GM13976 (cell line): Measurements from ENCODE around the gene NEK5.

Experiments used
- DNase-seq: peaks from one replicate; pipeline ENCODE4 v3.0.0; 2012; ENCODE audit warnings: low spot score
- CTCF ChIP-seq: IDR thresholded peaks from 2 replicates; pipeline ENCODE4 v1.5.1; 2012; ENCODE audit warnings: borderline replicate concordance, mild to moderate bottlenecking; ENCODE audit not compliant: insufficient read depth; ENCODE audit errors: extremely low read depth, missing control alignments, control extremely low read depth
- in situ Hi-C: fragments of 300-500 bp; cut with MboI; formaldehyde crosslinking; loops from one replicate; pipeline ENCODE4 v1.12.0; 2022; ENCODE audit warnings: low sequenced_read_pairs, mixed read lengths, inconsistent platforms; ENCODE audit not compliant: unreplicated experiment

Gene NEK5

GRCh38 chr13:52158629-52159158, 29.8 kb upstream of the NEK5 start:
- TF ChIP-seq CTCF: no peak
- in situ Hi-C loops: no loop called here
- DNase-seq: no peak

GRCh38 chr13:52156724-52157261, 27.9 kb upstream of the NEK5 start:
- TF ChIP-seq CTCF: no peak
- in situ Hi-C loops: no loop called here
- no peak for DNase-seq

- in situ Hi-C loops: no loop called here
- no peak for DNase-seq
- TF ChIP-seq CTCF: no peak
Observed at GRCh38 chr13:52155177-52155576, 26.3 kb upstream of the NEK5 start.

- in situ Hi-C loops: no loop called here
- no peak for DNase-seq
- TF ChIP-seq CTCF: no peak
Observed at GRCh38 chr13:52147225-52147624, 18.4 kb upstream of the NEK5 start.

- TF ChIP-seq CTCF: no peak
- no peak for DNase-seq
- in situ Hi-C loops: no loop called here
Observed at GRCh38 chr13:52141299-52141698, 12.4 kb upstream of the NEK5 start.

GRCh38 chr13:52137489-52137888, 8.6 kb upstream of the NEK5 start:
- in situ Hi-C loops: no loop called here
- DNase-seq: no peak
- no peak for TF ChIP-seq CTCF
